ENCODE measurements around the gene CHRNA4.
A peak's percentile ranks its signal among the peaks of the same experiment; 100 is the strongest.

DNA sequence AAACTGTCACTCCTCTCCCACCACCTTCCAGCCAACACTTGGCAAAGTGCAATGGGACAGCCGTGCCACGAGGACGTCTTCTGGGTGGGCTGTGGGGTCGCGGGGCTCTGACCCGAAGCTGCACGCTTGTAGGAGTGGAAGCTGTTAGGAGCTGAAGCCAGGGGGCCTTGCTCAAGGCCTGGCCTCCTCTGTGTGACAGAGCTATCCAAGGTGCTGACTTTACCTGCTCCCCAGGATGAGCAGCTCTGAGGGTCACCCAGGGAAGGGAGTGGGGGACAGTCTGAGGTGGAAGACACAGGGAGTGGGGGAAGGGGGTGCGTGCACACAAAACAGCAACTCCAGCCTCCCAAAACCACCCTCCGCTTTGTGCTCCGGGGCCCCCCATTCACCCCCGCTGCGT, 17.5 kb upstream of the CHRNA4 start:
- no peak for TF ChIP-seq POLR2A (IDR thresholded peaks at IDR 0.05)
- TF ChIP-seq, protein P1, sequence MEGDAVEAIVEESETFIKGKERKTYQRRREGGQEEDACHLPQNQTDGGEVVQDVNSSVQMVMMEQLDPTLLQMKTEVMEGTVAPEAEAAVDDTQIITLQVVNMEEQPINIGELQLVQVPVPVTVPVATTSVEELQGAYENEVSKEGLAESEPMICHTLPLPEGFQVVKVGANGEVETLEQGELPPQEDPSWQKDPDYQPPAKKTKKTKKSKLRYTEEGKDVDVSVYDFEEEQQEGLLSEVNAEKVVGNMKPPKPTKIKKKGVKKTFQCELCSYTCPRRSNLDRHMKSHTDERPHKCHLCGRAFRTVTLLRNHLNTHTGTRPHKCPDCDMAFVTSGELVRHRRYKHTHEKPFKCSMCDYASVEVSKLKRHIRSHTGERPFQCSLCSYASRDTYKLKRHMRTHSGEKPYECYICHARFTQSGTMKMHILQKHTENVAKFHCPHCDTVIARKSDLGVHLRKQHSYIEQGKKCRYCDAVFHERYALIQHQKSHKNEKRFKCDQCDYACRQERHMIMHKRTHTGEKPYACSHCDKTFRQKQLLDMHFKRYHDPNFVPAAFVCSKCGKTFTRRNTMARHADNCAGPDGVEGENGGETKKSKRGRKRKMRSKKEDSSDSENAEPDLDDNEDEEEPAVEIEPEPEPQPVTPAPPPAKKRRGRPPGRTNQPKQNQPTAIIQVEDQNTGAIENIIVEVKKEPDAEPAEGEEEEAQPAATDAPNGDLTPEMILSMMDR (IDR thresholded peaks at IDR 0.05): peak in 1 of 12 donors; percentile 4
